Medulla oblongata (tissue), 1 donor: Measurements from ENCODE around the gene TUBGCP4.
"Not testable (repeated sequence)": the region's sequence is repeated elsewhere in the genome, so short reads cannot be mapped to it uniquely, and the experiment has no call there.

ENCODE experiments used
- DNase-seq: peaks from one replicate; pipeline ENCODE4 v3.0.0-alpha.2; 2015; ENCODE audit errors: extremely low spot score

Gene TUBGCP4, protein sequence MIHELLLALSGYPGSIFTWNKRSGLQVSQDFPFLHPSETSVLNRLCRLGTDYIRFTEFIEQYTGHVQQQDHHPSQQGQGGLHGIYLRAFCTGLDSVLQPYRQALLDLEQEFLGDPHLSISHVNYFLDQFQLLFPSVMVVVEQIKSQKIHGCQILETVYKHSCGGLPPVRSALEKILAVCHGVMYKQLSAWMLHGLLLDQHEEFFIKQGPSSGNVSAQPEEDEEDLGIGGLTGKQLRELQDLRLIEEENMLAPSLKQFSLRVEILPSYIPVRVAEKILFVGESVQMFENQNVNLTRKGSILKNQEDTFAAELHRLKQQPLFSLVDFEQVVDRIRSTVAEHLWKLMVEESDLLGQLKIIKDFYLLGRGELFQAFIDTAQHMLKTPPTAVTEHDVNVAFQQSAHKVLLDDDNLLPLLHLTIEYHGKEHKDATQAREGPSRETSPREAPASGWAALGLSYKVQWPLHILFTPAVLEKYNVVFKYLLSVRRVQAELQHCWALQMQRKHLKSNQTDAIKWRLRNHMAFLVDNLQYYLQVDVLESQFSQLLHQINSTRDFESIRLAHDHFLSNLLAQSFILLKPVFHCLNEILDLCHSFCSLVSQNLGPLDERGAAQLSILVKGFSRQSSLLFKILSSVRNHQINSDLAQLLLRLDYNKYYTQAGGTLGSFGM

DNA sequence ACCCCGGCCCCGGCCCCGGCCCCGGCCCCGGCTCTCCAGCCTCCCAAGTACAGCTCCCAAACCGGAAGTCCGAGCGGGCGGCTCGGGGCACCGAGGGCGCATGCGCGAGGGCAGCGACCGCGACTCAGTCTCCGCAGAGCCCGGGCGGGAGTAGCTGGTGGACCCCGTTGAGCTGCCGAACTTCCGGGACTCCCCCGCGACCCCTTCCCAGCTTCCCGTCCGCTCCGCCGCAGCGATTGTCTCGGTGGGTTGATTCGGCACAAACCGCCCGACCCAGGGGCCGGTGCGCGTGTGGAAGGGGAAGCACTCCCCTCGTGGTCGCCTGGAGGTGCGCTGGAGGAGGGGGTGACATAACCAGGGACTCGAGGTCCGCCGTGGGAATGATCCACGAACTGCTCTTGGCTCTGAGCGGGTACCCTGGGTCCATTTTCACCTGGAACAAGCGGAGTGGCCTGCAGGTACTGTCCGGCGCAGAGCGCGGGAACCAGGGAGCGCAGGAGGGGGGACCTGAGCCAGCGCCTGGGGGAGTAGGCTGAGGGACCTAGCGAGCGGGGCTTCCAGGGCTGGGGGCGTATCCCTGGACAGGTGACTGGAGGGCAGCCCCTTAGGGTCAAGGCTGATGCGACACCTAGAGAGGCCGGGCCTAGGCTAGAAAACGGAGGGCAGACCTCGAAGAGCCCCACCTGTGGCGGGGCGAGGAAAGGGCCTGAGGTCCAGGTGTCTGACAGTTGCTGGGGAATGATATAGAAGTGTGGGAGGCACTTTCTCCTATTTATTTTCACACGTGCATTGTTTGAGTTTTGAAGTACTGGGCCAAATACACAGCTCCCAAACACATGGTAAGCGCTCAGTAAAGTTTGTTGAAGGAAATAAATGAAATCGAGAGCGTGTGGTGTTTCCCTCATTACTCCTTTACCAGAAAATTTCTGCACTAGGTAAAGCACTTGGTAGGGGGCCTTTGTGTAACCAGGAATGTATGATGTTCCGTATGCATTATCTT lies at the start of gene TUBGCP4, which contains the start of gene ZSCAN29:
TSS of gene TUBGCP4 (plus strand) at position 127 of the 1,000 bp plus-strand sequence. CDS start at position 381, 254 bp downstream.
TSS of gene ZSCAN29 (minus strand) at position 69 of the 1,000 bp plus-strand sequence. CDS start 1,130 bp downstream, outside the sequence.
- peak; percentile 81 for DNase-seq

- DNase-seq = no peak
Observed at GRCh38 chr15:43325039-43325684, 45.7 kb upstream of the TUBGCP4 start.

DNA sequence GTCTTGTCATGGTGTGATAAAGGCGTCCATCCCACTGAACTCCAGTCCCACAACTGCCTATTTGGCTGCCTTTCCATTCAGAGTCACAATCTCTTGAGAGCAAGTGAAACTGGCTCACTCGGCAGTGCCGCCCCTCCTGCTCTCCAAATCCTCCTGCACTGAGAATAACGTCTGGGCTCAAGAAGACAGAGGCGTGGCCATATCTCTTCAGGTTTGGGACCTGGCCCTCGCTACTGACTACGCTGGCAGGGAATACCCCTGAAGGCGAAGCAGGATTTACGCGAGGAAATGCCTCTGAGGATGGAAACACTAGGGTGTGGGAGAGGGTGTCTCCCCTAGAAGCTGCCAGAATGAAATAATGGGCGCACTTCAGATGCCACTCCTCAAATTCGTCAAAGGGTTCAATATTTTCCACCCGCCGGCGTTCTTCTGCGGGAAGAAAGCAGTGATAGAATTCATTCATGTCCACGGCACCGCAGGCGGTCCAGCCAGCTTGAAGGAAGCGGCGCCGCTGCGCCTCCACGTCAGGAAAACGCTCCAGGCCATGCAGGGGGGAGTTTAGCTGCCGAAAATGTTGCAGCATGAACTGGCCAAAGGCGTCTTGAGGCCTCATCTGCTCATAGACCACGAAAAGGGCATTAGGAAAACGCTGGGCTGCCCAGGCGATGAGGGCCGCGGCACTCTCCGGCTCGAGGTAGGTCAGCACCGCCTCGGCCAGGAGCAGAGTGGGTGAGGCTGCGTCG lies 41.5 kb upstream of the TUBGCP4 start:
- DNase-seq = peak; percentile 37

DNA sequence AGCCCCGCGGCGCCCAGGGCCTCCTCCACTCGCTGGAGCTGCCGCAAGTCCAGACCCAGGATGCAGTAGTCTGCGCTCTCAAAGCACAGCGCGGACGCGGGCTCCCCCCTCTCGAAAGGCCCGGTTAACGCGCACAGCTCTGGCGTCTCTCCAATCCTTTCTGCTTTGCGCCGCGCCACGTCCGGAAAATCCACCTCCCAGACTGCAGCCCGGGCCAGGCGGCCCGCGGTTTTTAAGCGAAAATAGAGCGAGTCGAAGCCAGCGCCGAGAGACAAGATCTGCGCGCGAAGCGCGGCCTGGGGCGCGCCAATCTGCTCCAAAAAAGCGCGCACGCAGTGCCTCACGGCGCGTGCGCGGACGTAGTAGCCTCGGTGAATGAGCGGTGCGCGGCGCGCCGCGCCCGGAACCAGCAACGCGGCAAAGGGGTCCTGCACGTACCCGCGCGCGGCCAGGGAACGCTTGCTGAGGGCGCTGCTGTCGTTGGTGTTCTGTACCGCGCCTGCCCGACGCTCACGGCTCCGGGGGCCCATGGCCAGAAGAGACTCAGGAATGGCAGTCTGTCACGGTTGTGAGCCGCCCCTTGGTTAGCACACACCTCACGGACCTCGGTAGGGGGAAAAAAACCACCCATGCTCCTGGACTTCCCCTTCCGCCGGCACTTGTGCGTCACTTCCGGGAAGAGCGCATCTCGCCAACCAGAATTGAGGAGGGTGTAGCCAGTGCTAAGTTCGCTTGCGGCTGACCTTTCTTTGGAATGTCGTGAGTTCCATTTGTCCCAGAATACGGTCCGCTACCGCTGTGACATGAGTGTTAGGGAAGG lies 40.7 kb upstream of the TUBGCP4 start, which contains the start of gene LCMT2:
TSS of gene LCMT2 (minus strand) at position 614 of the 820 bp plus-strand sequence. CDS start at position 530, 84 bp downstream.
- peak; percentile 98 for DNase-seq

GRCh38 chr15:43330780-43331087 lies 40.2 kb upstream of the TUBGCP4 start:
- no peak for DNase-seq

DNA sequence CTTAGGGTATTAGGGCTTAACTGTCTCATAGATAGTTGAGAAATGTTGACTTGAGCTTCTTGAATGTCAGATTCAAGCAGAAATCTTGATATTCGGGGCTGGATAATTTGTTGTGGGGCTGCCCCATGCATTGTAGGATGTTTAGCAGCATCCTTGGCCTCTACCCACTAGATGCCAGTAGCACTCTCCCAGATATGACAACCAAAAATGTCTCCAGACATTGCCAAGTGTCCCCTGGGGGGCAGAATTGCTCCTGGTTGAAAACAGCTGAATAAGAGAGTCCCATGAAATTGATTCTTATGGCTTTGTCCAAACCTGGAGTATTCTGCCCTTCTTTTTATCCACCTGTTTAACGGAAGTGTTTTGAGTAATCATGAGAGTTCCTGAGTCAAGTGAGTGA lies 24.6 kb upstream of the TUBGCP4 start:
- DNase-seq = no peak

GRCh38 chr15:43347114-43347513 lies 23.8 kb upstream of the TUBGCP4 start:
- DNase-seq = no peak

DNA sequence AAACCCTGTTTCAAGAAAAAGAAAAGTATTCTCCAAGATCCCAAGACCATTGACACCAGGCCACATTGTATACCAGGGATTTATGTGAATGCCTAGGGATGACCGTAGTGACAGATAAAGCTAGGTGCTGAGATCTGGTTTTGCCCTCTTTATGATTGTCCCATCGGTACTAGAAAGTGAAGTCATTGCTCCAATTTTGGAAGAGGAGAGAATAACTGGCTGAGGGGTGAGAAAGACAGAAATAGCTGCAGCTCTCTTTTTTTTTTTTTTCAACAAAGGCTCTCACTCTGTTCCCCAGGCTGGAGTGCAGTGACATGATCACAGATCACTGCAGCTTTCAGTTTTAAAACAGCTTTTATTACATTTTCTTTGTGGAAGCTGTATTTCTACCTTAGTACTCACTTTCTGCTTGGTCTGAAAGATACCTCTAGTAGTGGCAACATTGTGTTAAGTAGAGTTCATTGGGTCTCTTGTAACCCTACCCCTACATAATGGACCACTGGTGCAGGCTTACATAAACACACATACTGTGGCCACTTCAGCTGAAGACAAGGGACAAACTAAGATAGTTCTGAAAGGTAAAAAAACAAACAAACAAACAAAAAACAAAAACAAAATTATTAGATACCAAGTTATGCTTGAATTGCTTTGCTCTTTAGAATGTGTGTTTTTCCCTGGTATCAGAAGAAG lies 18.1 kb upstream of the TUBGCP4 start:
- DNase-seq = no peak

DNA sequence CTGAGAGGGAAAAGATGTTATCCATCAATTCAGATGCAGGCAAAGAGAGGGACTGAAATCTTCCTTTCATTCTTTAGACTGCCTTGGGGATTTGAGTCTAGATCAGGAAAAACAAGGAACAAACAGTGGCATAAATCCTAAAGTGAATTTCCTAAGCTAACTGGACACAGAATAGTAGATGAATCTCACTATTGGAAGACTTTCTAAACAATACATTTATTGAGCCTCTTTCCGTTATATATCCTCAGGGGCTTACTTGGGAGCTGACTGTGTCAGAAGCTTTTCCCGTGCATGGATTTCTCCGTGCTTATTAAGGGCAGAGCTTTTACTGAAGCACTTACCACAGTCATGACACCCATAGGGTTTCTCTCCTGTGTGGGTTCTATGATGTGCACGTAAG lies 10.1 kb upstream of the TUBGCP4 start:
- DNase-seq = no peak

GRCh38 chr15:43361313-43361903 lies 9.5 kb upstream of the TUBGCP4 start:
- no peak for DNase-seq

DNA sequence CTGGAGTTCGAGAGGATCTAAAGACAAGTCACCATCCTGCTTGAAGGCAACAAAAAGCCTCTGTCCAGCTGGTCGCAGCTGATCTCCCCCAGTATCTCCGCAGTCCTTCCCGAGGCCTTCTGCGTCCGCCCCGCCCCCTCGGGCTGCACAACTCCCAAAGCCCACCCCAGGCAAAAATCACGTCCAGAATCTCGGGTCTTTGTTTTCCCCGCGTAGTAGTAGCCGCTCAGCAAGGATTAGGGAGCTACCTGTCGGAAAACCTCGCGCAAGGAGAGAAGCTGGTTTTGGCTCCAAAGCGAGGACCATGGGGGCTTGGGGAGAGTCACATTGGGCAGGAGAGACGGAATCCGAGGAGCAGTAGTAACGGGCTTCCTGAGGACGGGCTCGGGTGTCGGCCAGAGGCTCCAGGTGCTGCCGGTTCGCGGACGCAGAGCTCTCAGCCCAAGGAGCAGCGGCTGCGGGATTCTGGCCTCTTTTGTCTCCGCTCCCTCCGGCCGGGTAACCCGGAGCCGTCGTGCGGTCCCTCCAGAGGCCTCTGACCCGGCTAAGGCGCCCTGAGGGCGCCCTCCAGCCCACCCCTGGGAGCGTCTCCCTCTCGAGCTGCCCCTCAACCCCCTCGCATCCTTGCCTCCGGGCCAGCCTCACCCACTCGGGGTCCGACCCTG lies 459 bp upstream of the TUBGCP4 start:
- peak; percentile 37 for DNase-seq

DNA sequence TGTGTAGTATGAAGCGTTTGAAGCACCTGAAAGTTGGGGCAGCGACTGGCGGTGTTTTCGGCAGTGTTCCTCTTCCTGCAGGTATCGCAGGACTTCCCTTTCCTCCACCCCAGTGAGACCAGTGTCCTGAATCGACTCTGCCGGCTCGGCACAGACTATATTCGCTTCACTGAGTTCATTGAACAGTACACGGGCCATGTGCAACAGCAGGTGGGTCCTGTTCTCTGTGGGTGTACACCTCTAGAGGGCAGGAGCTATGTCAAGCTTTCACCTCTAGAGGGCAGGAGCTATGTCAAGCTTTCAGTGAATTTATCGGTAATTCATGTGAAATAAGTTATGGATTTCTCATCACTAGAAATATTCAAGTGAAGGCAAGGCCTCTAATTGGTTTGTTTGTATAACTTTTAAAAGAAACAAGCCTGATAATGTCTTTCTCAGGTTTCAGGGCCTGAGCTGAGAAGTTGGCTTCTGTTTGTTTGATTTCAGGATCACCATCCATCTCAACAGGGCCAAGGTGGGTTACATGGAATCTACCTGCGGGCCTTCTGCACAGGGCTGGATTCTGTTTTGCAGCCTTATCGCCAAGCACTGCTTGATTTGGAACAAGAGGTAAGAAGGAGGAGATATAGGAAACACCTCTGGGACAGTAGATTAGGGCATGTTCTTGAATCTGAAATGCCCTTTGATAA lies 5.3 kb downstream of the TUBGCP4 start:
- DNase-seq = no peak

- no peak for DNase-seq
Observed at GRCh38 chr15:43378601-43379000, 7.7 kb downstream of the TUBGCP4 start.

DNA sequence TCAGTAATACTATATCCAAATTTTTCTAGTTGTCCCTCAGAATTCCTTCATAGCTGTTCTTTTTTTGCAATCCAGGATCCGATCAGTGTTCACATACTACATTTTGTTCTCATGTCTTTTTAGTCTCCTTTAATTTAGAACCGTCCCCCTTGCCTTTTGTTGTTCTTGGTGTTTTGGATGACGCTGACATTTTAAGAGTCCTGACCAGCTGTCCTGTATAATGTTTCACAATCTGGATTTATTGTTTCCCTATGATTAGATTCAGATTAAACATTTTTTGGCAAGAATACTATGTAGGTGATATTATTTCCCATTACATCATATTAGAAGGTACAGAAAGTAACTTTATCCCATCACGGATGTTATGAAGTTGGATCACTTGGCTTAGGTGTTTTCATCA lies 11.4 kb downstream of the TUBGCP4 start:
- no peak for DNase-seq

- DNase-seq = no peak
Observed at GRCh38 chr15:43383070-43383469, 12.2 kb downstream of the TUBGCP4 start.

GRCh38 chr15:43390723-43391122 lies 19.8 kb downstream of the TUBGCP4 start:
- DNase-seq = no peak

DNA sequence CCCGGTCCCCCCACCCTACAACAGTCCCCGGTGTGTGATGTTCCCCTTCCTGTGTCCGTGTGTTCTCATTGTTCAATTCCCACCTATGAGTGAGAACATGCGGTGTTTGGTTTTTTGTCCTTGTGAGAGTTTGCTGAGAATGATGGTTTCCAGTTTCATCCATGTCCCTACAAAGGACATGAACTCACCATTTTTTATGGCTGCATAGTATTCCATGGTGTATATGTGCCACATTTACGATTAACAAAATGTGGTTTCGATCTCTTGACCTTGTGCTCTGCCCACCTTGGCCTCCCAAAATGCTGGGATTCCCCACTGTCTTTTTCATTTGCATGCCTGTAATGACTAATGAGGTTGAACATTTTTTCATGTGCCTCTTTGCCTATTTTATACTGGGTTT lies 22.7 kb downstream of the TUBGCP4 start:
- DNase-seq = not testable (repeated sequence)

DNA sequence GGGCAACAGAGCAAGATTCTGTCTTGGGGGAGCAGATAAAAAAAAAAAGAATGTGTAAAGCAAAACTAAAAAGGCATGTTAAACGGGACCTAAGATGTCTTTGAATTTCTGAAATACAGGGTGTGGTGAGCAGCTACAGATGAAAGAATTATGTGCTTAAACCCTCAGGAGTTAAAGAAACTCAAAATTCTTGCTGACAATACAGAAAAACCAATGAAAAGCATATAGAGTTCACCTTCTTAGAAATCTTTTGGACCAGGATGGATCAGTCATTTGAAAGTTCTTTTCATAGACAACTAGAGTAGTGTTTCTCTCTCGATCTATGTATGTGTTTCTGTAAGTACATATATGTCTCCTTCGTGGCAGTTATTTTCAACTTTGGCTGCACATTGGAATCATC lies 31.4 kb downstream of the TUBGCP4 start:
- DNase-seq = no peak
